Endothelial cell of hepatic sinusoid (primary cell): ENCODE results near the gene ATF5.

ENCODE experiments used
- in situ Hi-C: cut with HindIII; loops from 2 replicates; pipeline ENCODE4 v1.10.0; 2017; ENCODE audit warnings: low sequenced_read_pairs

ATF5 gene, protein sequence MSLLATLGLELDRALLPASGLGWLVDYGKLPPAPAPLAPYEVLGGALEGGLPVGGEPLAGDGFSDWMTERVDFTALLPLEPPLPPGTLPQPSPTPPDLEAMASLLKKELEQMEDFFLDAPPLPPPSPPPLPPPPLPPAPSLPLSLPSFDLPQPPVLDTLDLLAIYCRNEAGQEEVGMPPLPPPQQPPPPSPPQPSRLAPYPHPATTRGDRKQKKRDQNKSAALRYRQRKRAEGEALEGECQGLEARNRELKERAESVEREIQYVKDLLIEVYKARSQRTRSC

DNA sequence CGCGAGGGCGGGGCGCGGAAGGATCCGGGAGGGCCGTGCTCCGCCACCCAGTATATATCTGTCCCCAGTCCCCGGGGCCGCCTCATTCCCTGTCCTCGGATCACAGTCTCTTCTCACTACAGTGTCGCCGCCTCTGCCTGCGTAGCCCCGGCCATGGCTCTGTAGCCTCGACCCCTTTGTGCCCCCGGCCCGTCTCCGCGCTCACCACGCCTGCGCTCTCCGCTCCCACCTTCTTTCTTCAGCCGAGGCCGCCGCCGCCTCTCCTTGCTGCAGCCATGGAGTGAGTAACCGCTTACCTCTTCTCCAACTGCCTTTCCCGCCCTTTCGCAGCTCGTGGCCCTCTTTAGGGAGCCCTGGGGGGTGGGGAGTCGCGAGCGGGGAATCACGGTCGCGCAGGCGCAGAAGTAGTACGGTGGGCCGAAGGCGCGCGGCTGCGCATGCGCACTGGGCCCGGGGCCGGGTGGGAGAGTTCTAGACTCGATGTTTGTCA lies at the start of gene ATF5, which contains the start of gene NUP62:
TSS of gene ATF5 (plus strand) at position 85 of the 490 bp plus-strand sequence. CDS start 1,646 bp downstream, outside the sequence.
TSS of gene NUP62 (minus strand) at position 384 of the 490 bp plus-strand sequence. CDS start 19,697 bp downstream, outside the sequence.
- in situ Hi-C loops = no loop called here

DNA sequence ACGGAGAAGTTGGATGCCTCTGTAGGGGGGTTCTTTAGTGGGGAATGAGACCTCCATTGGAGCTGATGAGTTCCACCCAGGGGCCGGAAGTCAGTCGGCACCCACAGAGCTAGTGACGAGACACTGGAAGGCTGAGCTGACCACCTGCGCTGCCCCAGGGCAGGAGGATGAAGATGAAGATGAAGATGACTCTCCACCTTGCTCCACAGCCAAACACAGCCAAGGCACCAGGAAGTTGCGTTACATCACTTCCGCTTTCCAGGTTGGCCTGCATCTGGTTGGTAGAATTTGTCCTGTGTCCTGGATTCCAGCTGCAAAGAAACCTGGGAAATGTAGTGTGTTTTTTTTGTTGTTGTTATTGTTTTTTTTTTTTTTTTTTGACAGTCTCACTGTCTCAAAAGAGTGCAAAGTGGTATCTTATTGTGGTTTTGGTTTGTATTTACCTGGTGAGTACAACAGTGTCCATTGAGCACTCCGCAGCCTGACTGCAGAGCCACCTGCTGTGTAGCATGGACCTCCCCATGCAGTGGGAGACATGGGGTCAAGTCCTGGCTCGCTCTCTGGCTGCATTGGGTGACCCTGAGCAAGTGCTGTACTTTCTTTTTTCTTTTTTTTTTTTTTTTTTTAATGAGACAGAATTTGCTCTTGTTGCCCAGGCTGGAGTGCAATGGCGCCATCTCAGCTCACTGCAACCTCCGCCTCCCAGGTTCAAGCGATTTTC lies 49.6 kb upstream of the ATF5 start:
- in situ Hi-C loops = no loop called here

DNA sequence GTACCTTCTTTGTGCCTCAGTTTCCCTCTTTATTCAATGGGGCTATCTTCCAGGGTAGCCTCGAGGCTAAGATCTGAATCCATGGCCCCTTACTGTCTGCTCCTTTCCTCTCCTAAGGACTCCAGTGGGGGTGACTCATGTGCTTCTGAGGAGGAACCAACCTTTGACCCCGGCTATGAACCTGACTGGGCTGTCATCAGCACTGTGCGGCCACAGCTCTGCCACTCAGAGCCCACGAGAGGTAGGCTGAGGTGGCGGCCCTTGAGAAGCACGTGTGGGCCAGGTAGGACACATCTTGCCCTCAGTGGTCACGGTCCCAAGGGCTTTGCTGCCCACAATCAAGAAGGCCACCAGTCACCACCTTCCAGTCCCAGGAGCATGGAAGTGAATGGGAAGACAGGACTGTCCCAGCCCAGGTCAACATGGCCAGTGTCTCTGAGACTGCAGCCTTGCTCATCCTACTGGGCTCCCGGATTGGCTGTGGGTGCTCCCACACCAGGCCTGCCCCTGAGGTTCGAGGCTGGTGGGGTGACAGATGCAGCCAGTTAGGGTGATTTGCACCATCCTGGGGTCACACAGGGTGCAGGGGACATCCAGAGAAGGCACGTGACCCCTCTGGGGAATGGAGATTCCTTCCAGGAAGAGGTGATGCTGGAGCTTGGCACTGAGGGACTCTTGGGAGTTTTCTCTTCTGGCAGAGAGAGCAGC lies 48.7 kb upstream of the ATF5 start:
- in situ Hi-C loops = no loop called here

DNA sequence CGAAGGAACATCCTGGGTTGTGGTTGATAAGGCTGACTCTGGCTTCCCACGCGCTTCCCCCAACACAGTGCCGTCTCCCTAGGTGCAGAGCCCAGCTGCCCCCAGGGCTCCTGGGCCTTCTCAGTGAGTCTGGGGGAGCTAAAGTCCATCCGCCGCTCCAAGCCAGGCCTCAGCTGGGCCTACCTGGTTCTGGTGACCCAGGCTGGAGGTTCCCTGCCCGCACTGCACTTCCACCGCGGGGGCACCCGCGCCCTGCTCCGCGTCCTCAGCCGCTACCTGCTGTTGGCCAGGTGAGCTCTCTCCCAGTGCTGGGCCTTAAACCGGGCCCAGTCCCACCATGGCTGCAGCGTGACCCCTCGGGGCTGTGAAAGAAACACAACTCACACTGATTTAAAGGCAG lies 47.8 kb upstream of the ATF5 start:
- in situ Hi-C loops = no loop called here

DNA sequence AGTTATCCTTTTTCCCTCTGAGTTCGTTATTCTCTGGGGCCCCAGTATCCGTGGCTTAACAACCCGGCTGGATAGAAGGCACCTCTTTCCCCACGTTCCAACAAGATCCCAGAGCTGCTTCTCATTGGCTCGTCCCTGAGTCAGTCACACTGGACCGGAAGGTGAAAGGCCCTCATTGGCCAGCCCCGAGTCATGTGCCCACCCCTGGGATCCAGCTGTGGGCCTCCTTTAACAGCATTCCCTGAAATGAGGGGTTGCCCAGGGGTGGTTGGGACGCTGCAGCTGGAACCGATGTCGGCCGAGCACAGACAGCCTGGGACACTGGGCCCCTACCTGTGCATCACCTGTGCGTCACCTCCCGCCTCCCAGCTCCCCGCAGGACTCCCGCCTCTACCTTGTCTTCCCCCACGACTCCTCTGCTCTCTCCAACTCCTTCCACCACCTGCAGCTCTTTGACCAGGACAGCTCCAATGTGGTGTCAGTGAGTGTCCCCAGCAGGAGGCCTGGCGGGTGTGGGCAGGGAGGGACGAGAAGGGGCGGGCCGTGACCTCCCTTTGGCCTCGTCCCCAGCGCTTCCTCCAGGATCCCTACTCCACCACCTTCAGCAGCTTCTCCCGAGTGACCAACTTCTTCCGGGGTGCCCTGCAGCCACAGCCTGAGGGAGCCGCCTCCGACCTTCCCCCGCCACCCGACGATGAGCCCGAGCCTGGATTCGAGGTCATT lies 47.2 kb upstream of the ATF5 start:
- in situ Hi-C loops = no loop called here

DNA sequence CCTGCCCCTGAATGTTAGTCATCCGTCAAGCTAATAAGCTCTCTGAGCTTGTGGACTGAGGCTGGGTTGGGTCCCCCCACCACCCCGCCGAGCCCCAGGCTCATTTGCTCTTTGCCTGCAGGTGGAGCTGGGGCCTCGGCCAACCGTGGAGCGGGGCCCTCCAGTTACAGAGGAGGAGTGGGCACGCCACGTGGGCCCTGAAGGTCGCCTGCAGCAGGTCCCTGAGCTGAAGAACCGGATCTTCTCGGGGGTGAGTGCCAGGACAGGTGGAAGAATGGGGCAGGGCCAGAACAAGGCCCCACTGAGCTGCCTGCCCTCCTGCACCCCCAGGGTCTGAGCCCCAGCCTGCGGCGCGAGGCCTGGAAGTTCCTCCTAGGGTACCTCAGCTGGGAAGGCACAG lies 46.4 kb upstream of the ATF5 start:
- in situ Hi-C loops = no loop called here

DNA sequence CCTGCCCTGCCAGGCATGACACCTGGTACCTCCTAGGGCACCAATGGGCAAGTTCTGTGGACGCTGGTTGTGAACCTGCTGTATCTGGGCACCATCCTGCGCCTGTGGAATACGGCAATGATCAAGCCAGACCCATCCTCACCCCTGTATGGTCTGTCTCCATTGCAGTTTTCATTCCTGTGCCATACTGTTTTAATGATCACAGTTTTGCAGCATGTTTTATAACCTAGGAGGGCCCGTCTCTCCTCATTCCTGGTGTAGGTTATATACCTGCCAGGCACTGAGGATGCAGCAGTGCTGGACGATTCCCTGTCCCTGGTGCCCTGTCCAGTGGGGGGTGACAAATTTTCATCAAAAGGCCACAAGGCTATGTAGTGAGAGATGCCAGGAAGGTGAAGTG lies 45.9 kb upstream of the ATF5 start:
- in situ Hi-C loops = no loop called here

DNA sequence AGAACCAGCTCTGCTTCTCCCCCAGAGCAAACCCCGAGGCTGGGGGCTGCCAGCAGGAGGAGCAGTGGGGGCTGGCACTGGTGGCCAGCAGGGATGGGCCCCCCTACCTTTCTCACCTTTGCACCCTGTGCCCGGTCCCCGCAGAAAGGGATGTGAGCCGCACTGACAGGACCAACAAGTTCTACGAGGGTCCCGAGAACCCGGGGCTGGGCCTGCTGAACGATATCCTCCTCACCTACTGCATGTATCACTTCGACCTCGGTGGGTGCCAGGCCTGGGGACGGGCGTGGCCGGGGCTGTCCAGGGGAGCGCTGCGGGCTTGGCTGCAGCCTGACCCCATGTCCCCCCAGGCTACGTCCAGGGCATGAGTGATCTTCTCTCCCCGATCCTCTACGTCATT lies 44.9 kb upstream of the ATF5 start:
- in situ Hi-C loops = no loop called here

DNA sequence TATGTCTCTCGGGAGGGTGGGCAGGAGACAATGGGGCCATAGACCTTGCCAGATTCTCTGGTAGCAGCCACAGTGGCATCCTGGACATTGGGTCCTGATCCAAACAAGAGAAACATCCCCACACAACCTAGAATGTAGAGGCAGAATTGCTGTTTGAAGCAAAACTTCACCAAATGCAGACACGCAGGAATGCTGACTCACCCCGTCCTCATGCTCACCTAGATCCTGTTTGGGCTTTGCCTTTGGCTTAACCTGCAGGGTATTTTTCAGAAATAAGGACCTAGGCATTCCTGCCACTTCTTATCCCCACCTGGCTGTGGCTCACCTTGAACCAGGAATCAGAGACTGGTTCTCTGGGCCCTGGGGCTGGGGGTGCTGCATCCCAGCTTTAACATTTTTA lies 44.2 kb upstream of the ATF5 start:
- in situ Hi-C loops = no loop called here

DNA sequence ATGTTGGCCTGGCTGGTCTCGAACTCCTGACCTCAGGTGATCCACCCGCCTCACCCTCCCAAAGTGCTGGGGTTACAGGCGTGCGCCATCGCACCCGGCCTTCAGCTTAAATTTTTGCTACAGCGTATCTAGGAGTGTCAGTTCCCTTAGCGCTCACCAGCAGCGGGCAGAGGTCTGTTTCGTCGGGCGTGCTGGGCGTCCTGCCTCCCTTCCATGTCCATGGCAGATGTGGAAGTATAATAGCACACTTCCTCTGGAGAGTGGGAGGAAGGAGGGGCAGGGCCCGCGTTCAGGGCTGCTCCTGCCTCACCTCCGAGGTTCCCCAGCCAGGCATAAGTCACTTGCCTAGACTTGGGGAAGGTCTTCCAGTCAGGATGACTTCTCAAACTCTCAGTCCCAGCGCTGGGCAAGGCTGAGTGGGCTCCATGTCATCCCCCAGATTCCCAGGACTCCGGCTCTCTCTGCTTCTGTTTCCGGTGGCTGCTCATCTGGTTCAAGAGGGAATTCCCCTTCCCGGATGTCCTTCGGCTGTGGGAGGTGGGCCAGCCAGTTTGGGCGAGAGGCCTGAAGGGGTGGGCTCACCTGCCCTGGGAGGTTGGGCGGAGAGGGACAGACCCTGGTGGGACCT lies 41.9 kb upstream of the ATF5 start:
- in situ Hi-C loops = no loop called here

DNA sequence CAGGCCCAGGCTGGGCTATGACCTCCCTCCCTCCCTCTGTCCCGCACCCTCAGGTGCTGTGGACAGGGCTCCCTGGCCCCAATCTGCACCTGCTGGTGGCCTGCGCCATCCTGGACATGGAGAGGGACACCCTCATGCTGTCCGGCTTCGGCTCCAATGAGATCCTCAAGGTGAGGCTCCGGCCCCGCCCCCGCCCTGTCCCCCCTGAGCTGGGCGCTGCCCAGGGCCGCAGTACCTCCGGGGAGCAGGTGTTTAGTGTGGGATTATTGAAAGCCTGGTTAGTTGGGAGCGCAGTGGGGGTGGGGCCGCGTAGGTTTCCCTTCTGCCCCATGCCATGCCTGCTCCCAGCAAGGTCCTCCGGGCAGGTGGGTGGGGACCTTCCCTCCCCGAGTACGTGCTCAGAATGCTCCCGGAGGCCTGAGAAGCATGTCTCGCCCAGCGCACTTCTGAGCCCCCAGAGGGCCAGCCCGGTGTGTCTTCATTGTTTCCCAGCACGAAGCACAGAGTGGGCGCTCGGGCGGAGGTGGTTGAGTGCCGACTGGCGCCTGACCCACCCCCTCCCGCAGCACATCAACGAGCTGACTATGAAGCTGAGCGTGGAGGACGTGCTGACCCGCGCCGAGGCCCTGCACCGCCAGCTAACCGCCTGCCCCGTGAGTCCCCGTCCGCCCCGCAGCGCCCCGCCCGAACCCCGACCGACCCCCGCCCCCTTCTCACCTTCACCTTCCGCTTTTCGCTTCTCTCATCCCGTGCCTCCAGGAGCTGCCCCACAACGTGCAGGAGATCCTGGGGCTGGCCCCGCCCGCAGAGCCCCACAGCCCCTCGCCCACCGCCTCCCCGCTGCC lies 41.1 kb upstream of the ATF5 start:
- in situ Hi-C loops = no loop called here

DNA sequence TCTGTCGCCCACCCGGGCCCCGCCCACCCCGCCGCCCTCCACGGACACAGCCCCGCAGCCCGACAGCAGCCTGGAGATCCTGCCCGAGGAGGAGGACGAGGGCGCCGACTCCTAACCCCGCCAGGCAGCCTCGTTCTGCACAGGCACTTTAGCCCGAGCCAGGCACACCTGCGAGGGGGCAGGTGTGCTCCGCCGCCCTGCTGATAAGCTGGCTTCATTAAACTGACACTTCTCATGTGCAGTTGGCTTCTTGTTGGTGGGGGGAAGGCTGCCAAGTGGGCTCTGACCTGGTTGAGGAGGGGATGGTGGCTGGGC lies 40.5 kb upstream of the ATF5 start:
- in situ Hi-C loops = no loop called here

DNA sequence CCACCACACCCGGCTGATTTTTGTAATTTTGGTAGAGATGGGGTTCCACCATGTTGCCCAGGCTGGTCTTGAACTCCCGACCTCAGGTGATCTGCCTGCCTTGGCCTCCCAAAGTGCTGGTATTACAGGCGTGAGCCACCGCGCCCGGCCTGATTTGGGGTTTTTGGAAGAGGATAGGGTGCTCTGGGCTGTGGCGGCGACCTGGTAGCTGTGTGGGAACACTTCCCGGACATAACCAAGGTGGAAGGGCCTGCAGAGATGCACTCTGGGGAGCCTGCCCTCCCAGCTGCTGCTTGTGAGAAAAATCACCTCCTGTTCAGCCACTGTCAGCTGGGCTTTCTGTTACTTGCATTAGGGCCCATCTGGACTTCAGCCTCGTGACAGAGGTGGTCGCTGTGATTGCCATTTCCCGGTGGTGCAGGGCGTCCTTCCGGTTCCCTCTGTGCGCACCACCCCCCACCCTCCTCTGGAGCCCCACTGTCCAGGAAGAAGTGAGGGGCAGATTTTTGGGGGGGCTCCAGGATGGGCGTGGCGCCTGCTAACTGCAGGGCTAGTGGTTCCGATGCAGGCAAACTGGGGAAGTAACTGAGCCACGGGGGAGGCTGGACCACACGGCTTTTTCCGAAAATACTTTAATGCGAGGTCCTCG lies 39.8 kb upstream of the ATF5 start:
- in situ Hi-C loops = no loop called here

DNA sequence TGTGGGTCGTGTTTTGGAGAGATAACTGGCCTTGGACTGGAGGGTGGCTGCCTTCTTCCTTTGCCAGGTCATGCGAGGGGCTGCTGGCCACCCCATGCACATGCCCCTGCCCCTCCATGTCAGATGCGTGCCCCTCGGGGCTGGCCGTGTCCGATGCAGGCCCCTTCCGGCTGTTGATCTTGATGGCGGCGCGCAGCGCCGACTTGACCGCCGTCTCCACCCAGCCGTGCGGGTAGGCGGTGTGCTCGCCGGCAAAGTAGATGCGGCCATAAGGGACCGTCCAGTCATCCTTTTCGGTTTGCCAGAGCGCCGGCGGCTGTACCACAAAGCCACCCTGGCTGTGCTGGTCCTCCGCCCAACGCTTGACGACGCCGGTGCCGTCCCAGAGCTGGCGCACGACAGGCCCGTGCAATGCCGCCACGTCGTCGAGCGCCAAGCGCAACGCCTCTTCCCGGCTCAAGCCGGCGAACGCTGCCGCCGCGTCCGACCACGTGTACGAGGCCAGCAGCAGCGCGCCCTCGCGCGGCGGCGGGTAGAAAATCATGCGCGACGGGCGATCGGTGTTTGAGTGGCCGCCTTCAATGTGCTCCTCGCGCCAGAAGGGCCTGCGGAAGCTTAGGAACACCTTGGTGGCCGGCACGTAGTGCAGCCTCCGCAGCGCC lies 39.2 kb upstream of the ATF5 start:
- in situ Hi-C loops = loop anchor here (5.0 kb wide), 1 partner anchor 38 kb away; the partner anchor contains the start of gene PTOV1

DNA sequence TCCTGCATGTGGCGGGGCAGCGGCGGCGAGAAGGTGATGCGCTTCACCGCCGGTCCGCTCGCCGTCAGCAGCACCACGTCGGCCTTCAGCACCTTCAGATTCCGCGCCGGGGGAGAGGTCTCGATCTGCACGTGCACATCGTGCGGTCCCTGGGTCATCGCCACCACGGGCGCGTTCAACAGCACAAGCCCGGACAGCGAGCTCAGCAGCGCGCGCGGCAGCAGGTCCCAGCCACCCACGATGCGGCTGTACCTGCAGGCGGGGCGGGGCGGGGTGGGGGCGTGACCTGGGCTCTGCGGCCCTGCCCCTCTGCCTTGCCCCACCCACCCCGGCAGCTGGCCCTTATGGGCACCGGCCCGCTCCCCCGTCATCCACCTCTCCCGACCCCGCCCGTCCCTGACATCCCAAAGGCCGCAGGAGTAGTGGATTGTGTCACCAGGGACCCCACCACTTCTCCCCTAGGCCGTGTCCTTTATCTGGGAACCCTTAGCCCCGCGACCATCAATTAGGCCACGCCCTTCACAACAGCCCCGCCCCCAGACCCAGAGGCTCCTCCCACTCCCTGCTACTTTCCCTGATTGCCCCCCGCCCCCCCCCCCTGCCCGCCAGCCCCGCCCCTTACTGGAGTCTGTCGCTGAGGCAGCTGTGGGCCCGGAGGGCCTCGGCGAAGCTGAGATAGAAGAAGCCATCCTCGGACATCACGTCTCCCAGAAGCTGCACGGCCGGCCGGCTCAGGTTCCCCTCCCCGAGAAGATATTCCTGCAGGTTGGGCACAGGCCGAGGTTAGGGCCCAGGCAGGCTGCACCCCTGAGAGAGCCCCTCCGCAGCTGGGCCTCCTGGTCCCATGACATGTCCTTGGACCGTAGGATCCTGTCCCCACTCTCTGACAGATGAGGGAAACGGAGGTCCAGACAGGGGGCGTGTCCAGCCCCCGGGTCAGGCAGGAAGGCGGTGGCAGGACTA lies 38.4 kb upstream of the ATF5 start:
- in situ Hi-C loops = loop anchor here (5.0 kb wide), 1 partner anchor 38 kb away; the partner anchor contains the start of gene PTOV1

DNA sequence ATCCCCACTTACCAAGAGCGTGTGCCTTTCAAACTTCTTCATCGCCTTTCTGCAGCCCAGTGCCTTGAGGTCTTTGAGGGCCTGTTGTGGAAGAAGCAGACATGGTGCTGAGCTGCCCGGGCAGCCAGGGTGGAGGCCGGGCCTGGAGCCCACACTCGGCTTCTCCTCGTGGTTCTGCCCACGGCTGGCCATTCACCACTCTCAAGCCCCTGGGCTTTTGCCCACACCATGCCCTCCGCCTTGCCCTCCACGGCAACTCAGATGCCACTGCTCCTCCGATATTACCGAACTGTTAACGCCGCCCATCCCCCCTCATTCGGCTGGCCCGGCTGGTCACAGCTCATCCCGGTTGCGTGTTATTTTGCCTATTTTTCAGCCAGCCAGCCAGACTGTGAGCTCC lies 37.6 kb upstream of the ATF5 start:
- in situ Hi-C loops = loop anchor here (5.0 kb wide), 1 partner anchor 39 kb away; the partner anchor contains the start of gene PTOV1

DNA sequence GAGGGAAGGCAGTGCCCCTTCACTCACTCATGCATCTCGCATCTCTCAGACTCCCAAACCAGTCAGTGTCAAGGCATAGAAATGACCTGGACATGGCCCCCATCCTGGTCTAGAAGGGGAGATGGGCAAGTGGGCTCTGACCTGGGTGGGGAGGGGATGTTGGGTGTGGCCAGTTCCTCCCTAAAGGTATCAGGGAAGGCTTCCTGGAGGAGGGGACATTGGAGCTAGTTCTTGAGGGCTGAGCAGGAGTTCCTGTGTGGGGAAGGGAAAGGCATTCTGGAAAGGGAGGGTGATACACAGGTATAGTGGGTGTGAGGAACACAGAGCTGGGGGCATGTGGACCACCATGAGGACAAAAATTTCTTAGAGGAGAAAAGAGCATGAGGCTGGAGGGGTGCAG lies 36.3 kb upstream of the ATF5 start:
- in situ Hi-C loops = loop anchor here (5.0 kb wide), 1 partner anchor 40 kb away; the partner anchor contains the start of gene PTOV1
